ENCODE data around the gene ORAI2. TPM values are rescaled to one million over a fixed set of nuclear protein-coding genes. Genes with fewer than 3 reads are reported as not detected.
"Not testable (repeated sequence)": the region's sequence is repeated elsewhere in the genome, so short reads cannot be mapped to it uniquely, and the experiment has no call there.

Gene ORAI2
- total RNA-seq, 2 donors from 2014 or later: 33.9 to 50.5 TPM

DNA sequence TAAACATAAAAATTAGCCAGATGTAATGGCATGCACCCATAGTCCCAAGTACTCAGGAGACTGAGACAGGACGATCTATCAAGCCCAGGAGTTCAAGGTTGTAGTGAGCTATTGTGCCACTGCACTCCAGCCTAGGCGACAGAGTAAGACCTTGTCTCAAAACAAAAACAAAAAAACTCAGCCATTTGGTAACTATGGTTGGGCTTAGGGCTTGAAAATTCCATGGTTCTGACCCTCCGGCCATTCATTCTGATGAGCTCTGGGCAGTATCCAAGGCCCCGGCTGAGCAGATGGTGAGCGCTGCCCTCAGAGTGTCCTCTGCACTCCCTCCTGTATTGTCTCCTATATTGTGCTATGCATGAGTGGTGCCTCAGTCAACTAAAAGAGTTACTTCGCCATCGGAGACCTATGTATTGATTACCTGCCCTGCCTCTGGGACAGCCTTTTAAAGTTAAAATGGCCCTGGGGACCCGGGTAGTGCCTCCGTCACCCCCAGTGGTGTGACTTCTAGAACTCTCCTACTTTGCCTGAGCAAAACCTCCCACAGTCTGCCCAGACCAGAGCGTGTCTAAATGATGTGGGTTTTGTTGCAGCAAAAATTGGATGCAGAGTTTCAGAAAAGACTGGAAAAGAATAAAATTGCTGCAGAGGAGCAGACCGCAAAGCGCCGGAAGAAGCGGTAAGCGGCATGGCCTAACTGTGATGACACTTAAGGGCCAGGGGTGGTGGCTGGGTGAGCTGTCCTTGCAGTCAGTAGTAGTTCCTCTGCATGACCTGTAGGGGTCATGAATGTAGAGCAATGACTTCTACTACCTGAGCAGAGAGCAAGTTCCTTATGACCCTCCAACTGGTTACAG, 29.1 kb upstream of the ORAI2 start:
- Mint-ChIP-seq H3K4me3 (no peak overlapping the region), H3K4me1 (peaks cover 10% of the 10 kb centered on the region), H3K36me3 (ENCODE audit: low read depth) (peaks cover 8% of the 10 kb centered on the region), H3K27me3 (no peaks in the 10 kb centered on the region), H3K27ac (peak overlapping the region; percentile 85)
- H3K9me3 ChIP-seq (ENCODE audit: control insufficient read depth, low read length, poor library complexity, severe bottlenecking): no peaks in the 10 kb centered on the region
- ATAC-seq (peak; percentile 98), DNase-seq (peak in 2 of 3 donors; percentile 27)

- H3K4me1 Mint-ChIP-seq; H3K4me3 Mint-ChIP-seq; H3K27me3 Mint-ChIP-seq; H3K27ac Mint-ChIP-seq; H3K9me3 ChIP-seq (ENCODE audit: control insufficient read depth, low read length, poor library complexity, severe bottlenecking); ATAC-seq; DNase-seq; H3K36me3 Mint-ChIP-seq (ENCODE audit: low read depth): not testable (repeated sequence)
Observed at GRCh38 chr7:102404862-102405188, 28.6 kb upstream of the ORAI2 start.

GRCh38 chr7:102407910-102408309, 25.5 kb upstream of the ORAI2 start:
- peaks cover 10% of the 10 kb centered on the region for H3K4me1 Mint-ChIP-seq
- no peak overlapping the region for H3K4me3 Mint-ChIP-seq
- H3K9me3 ChIP-seq (ENCODE audit: control insufficient read depth, low read length, poor library complexity, severe bottlenecking): no peaks in the 10 kb centered on the region
- ATAC-seq (no peak), DNase-seq (no peak)
- H3K27me3 Mint-ChIP-seq: no peaks in the 10 kb centered on the region
- peak overlapping the region; percentile 47 for H3K27ac Mint-ChIP-seq
- peaks cover 8% of the 10 kb centered on the region for H3K36me3 Mint-ChIP-seq (ENCODE audit: low read depth)

GRCh38 chr7:102408530-102408929, 24.8 kb upstream of the ORAI2 start:
- not testable (repeated sequence) for H3K27me3 Mint-ChIP-seq; H3K9me3 ChIP-seq (ENCODE audit: control insufficient read depth, low read length, poor library complexity, severe bottlenecking); H3K4me3 Mint-ChIP-seq; H3K36me3 Mint-ChIP-seq (ENCODE audit: low read depth); DNase-seq; ATAC-seq
- Mint-ChIP-seq H3K4me1 (peaks cover 11% of the 10 kb centered on the region), H3K27ac (peak overlapping the region; percentile 47)

GRCh38 chr7:102409340-102409739, 24.0 kb upstream of the ORAI2 start:
- DNase-seq (no peak), ATAC-seq (no peak)
- peak overlapping the region; percentile 47 for H3K27ac Mint-ChIP-seq

DNA sequence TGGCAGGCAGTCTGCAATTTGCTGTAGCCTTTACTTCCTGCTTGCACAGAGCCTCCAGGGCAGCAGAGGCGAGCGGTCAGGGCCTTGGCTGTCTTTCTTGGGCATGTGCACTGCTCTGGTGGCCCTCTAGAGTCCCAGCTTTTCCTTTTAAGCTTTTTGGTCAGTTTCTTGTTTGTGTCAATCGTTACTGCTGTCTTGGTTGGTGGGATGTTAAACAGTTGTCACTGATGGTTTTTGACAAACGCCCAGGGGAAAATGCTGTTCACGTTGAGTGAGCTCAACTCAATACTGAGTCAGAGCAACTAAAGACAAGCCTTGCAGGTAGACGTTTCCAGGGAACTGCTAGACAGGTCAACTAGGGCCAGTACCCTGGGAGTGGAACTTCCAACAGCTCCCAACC, 23.3 kb upstream of the ORAI2 start:
- Mint-ChIP-seq H3K36me3 (ENCODE audit: low read depth) (peaks cover 8% of the 10 kb centered on the region), H3K27ac (no peak overlapping the region), H3K27me3 (no peaks in the 10 kb centered on the region), H3K4me3 (no peak overlapping the region), H3K4me1 (peaks cover 8% of the 10 kb centered on the region)
- DNase-seq (no peak), ATAC-seq (no peak)
- H3K9me3 ChIP-seq (ENCODE audit: control insufficient read depth, low read length, poor library complexity, severe bottlenecking): no peaks in the 10 kb centered on the region

More at GRCh38 chr7:102409340-102409739, 24.0 kb upstream of the ORAI2 start:
- Mint-ChIP-seq H3K4me3 (no peak overlapping the region), H3K4me1 (peaks cover 8% of the 10 kb centered on the region), H3K27me3 (no peaks in the 10 kb centered on the region), H3K36me3 (ENCODE audit: low read depth) (peaks cover 8% of the 10 kb centered on the region)
- no peaks in the 10 kb centered on the region for H3K9me3 ChIP-seq (ENCODE audit: control insufficient read depth, low read length, poor library complexity, severe bottlenecking)

DNA sequence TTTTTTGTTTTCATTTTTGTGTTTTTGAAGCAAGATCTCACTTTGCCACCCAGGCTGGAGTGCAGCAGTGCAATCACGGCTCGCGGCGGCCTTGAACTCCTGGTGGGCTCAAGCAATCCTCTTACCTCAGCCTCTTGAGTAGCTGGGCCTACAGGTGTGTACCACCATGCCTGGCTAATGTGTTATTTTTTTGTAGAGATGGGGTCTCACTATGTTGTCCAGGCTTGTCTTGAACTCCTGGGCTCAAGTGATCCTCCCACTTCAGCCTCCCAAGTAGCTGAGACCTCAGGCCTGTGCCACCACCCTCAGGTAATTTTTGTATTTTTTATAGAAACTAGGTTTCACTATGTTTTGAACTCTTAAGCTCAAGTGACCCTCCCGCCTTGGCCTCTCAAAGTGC, 22.5 kb upstream of the ORAI2 start:
- ATAC-seq: no peak
- Mint-ChIP-seq H3K4me1 (peaks cover 14% of the 10 kb centered on the region), H3K27me3 (no peaks in the 10 kb centered on the region), H3K36me3 (ENCODE audit: low read depth) (peaks cover 8% of the 10 kb centered on the region), H3K4me3 (no peak overlapping the region), H3K27ac (no peak overlapping the region)
- DNase-seq: no peak
- H3K9me3 ChIP-seq (ENCODE audit: control insufficient read depth, low read length, poor library complexity, severe bottlenecking): no peaks in the 10 kb centered on the region

GRCh38 chr7:102412548-102412947, 20.8 kb upstream of the ORAI2 start:
- H3K27me3 Mint-ChIP-seq: no peaks in the 10 kb centered on the region
- peak; percentile 32 for ATAC-seq
- DNase-seq: peak in 2 of 3 donors; percentile 30 to 48
- no peak overlapping the region for H3K4me3 Mint-ChIP-seq
- peaks cover 29% of the 10 kb centered on the region for H3K4me1 Mint-ChIP-seq
- no peaks in the 10 kb centered on the region for H3K9me3 ChIP-seq (ENCODE audit: control insufficient read depth, low read length, poor library complexity, severe bottlenecking)
- H3K27ac Mint-ChIP-seq: peak overlapping the region; percentile 53
- H3K36me3 Mint-ChIP-seq (ENCODE audit: low read depth): peaks cover 8% of the 10 kb centered on the region

GRCh38 chr7:102413091-102413490, 20.3 kb upstream of the ORAI2 start:
- peak overlapping the region; percentile 53 for H3K27ac Mint-ChIP-seq
- H3K36me3 Mint-ChIP-seq (ENCODE audit: low read depth): peaks cover 8% of the 10 kb centered on the region
- H3K4me3 Mint-ChIP-seq: no peak overlapping the region
- peaks cover 29% of the 10 kb centered on the region for H3K4me1 Mint-ChIP-seq
- DNase-seq: no peak
- no peaks in the 10 kb centered on the region for H3K9me3 ChIP-seq (ENCODE audit: control insufficient read depth, low read length, poor library complexity, severe bottlenecking)
- ATAC-seq: no peak
- H3K27me3 Mint-ChIP-seq: no peaks in the 10 kb centered on the region

- Mint-ChIP-seq H3K27me3 (no peaks in the 10 kb centered on the region), H3K4me1 (peaks cover 31% of the 10 kb centered on the region), H3K4me3 (no peak overlapping the region), H3K36me3 (ENCODE audit: low read depth) (peaks cover 4% of the 10 kb centered on the region), H3K27ac (peak overlapping the region; percentile 6)
- DNase-seq (no peak), ATAC-seq (no peak)
- H3K9me3 ChIP-seq (ENCODE audit: control insufficient read depth, low read length, poor library complexity, severe bottlenecking): no peaks in the 10 kb centered on the region
Observed at GRCh38 chr7:102413611-102414010, 19.8 kb upstream of the ORAI2 start.

DNA sequence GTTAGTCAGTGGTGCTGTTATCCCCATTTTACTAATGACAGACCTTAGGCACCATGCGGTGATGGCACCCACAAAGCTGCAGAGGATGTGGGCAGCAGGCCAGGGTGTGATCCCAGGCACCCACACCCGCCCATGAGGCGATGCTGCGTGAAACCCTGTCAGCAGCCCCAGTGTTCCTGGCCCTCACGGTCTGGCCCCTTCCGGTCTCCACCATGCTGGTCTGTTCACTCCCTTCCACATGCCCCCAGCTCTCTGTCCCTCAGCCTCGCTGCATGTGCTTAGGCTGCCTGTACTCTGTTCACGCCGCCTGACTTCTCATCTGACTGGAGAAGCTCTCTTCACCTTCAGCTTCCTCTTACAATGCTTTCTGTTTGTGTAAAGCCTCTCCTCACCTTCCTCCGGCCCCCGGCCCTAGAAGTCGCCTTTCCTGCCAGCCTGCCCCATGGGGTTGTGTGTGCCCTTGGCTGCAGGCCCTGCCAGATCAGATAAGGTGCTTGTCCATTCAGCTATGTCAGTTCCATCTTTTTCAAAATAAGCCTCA, 17.6 kb upstream of the ORAI2 start:
- DNase-seq (peak in 1 of 3 donors; percentile 41), ATAC-seq (peak; percentile 70)
- H3K27me3 Mint-ChIP-seq: no peaks in the 10 kb centered on the region
- H3K9me3 ChIP-seq (ENCODE audit: control insufficient read depth, low read length, poor library complexity, severe bottlenecking): no peaks in the 10 kb centered on the region
- peak overlapping the region; percentile 97 for H3K27ac Mint-ChIP-seq
- peak overlapping the region; percentile 87 for H3K4me3 Mint-ChIP-seq
- H3K4me1 Mint-ChIP-seq: peaks cover 40% of the 10 kb centered on the region
- peaks cover 2% of the 10 kb centered on the region for H3K36me3 Mint-ChIP-seq (ENCODE audit: low read depth)

DNA sequence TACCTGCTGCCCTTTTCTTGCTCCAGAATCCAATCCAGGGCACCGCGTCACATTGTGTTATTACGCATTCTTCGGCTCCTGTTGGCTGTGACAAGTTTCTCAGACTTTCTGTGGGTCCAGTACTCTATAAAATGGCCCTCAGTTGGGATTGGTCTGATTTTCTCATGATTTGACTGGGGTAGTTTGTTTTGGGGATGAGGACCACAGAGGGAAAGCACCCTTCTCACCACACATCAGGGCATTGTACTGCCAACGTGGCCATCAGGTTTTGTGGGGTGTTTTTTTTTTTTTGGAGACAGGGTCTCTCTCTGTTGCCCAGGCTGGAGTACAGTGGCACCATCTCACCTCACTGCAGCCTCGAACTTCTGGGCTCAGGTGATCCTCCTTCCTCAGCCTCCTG, 17.0 kb upstream of the ORAI2 start:
- Mint-ChIP-seq H3K36me3 (ENCODE audit: low read depth) (peaks cover 5% of the 10 kb centered on the region), H3K27ac (peak overlapping the region; percentile 97), H3K27me3 (no peaks in the 10 kb centered on the region), H3K4me3 (peak overlapping the region; percentile 87), H3K4me1 (peaks cover 43% of the 10 kb centered on the region)
- no peaks in the 10 kb centered on the region for H3K9me3 ChIP-seq (ENCODE audit: control insufficient read depth, low read length, poor library complexity, severe bottlenecking)
- DNase-seq (no peak), ATAC-seq (peak; percentile 19)

DNA sequence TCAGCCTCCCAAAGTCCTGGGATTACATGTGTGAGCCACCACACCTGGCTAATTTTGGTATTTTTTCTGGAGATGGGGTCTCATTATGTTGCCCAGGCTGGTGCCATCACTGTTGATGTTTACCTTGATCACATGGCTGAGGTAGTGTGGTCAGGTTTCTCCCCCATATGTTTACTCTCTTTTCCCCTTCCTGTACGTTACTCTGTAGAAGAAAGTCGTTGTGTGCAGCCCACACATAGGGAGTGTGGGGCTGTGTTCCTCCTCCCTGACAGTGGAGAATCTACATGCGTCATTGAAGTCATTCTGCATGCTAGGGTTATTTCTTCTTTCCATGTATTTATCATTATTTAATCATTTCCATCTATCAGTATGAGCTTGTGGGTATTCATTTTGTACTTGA, 16.3 kb upstream of the ORAI2 start:
- Mint-ChIP-seq H3K27ac (peak overlapping the region; percentile 97), H3K36me3 (ENCODE audit: low read depth) (peaks cover 5% of the 10 kb centered on the region), H3K27me3 (no peaks in the 10 kb centered on the region), H3K4me1 (peaks cover 43% of the 10 kb centered on the region), H3K4me3 (peak overlapping the region; percentile 87)
- DNase-seq (no peak), ATAC-seq (peak; percentile 77)
- H3K9me3 ChIP-seq (ENCODE audit: control insufficient read depth, low read length, poor library complexity, severe bottlenecking): no peaks in the 10 kb centered on the region

DNA sequence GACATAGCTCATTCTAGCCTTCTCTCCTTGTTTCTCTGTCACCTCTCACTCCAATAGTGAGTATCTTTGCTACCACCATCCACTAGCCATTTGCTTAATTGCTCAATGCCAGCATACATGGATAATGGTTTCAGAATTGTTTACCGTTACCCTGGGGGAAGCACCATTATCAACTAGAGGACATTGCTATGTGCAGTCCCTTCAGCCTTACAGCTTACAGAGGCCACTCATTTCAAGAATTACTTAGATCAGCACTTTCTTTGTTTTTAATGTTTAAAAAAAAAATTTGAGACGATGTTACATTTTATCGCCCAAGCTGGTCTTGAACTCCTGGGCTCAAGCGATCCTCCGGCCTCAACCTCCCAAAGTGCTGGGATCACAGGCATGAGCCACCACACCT, 14.8 kb upstream of the ORAI2 start:
- Mint-ChIP-seq H3K4me1 (peaks cover 39% of the 10 kb centered on the region), H3K36me3 (ENCODE audit: low read depth) (peaks cover 5% of the 10 kb centered on the region), H3K27ac (peak overlapping the region; percentile 97), H3K4me3 (no peak overlapping the region), H3K27me3 (no peaks in the 10 kb centered on the region)
- DNase-seq (no peak), ATAC-seq (no peak)
- no peaks in the 10 kb centered on the region for H3K9me3 ChIP-seq (ENCODE audit: control insufficient read depth, low read length, poor library complexity, severe bottlenecking)
